GM23248 (cell line): ENCODE results near the gene CTTNBP2. TPM values are rescaled to one million over a fixed set of nuclear protein-coding genes. Genes with fewer than 3 reads are reported as not detected.

Experiments used
- DNase-seq: peaks from one replicate; pipeline ENCODE4 v3.0.0-alpha.2; 2015
- H2AFZ ChIP-seq: fragments of 200-600 bp; sonication (generic); 2 replicates; pipeline ENCODE4 v1.6.1; 2016; ENCODE audit warnings: antibody characterized with exemption
- H3F3A ChIP-seq: fragments of 200-600 bp; sonication (generic); 2 replicates; pipeline ENCODE4 v1.6.1; 2016; ENCODE audit warnings: mild to moderate bottlenecking, antibody characterized with exemption, mixed run types; ENCODE audit not compliant: insufficient read depth
- H3K27ac ChIP-seq: fragments of 200-600 bp; sonication (generic); 2 replicates; pipeline ENCODE4 v1.5.1; 2016; ENCODE audit warnings: mild to moderate bottlenecking
- H3K27me3 ChIP-seq: fragments of 200-600 bp; sonication (generic); replicated peaks from 2 replicates; pipeline ENCODE4 v1.6.1; 2016; ENCODE audit warnings: mild to moderate bottlenecking; ENCODE audit not compliant: insufficient read depth
- H3K36me3 ChIP-seq: fragments of 200-600 bp; sonication (generic); 2 replicates; pipeline ENCODE4 v1.6.1; 2016; ENCODE audit warnings: low read depth, mild to moderate bottlenecking
- H3K4me1 ChIP-seq: fragments of 200-600 bp; sonication (generic); 2 replicates; pipeline ENCODE4 v1.6.1; 2016; ENCODE audit warnings: mild to moderate bottlenecking; ENCODE audit not compliant: insufficient read depth
- H3K4me2 ChIP-seq: fragments of 200-600 bp; sonication (generic); one replicate; pipeline ENCODE4 v1.6.1; 2016; ENCODE audit warnings: mild to moderate bottlenecking; ENCODE audit not compliant: unreplicated experiment
- H3K4me3 ChIP-seq: fragments of 200-600 bp; sonication (generic); 2 replicates; pipeline ENCODE4 v1.5.1; 2016; ENCODE audit warnings: mild to moderate bottlenecking
- H3K79me2 ChIP-seq: fragments of 200-600 bp; sonication (generic); 2 replicates; pipeline ENCODE4 v1.6.1; 2016; ENCODE audit warnings: mild to moderate bottlenecking; ENCODE audit not compliant: insufficient read depth
- H3K9ac ChIP-seq: fragments of 200-600 bp; sonication (generic); 2 replicates; pipeline ENCODE4 v1.6.1; 2016; ENCODE audit warnings: mild to moderate bottlenecking
- H3K9me2 ChIP-seq: fragments of 200-600 bp; sonication (generic); 2 replicates; pipeline ENCODE4 v1.6.1; 2016; ENCODE audit warnings: mixed run types, mild to moderate bottlenecking, moderate library complexity; ENCODE audit not compliant: insufficient read depth
- H3K9me3 ChIP-seq: fragments of 200-600 bp; sonication (generic); one replicate; pipeline ENCODE4 v1.6.1; 2017; ENCODE audit warnings: low read depth
- H4K20me1 ChIP-seq: fragments of 200-600 bp; sonication (generic); 2 replicates; pipeline ENCODE4 v1.6.0; 2016; ENCODE audit not compliant: insufficient read depth
- EZH2 ChIP-seq: fragments of 200-600 bp; sonication (generic); IDR thresholded peaks from 2 replicates; pipeline ENCODE4 v1.6.1; 2018; ENCODE audit warnings: antibody characterized with exemption, mild to moderate bottlenecking; ENCODE audit not compliant: insufficient read depth, poor library complexity, severe bottlenecking
- EZH2phosphoT487 ChIP-seq: fragments of 200-600 bp; sonication (generic); IDR thresholded peaks from 2 replicates; pipeline ENCODE4 v1.6.1; 2018; ENCODE audit warnings: antibody characterized with exemption, moderate library complexity, mild to moderate bottlenecking, low read depth; ENCODE audit not compliant: insufficient read depth
- WGBS, 2 experiments: methylation state at CpG; one replicate each; pipeline ENCODE4 v1.1.6; 2015 to 2017; ENCODE audit warnings: low lambda C conversion rate in 2 of 2, low coverage in 1 of 2; ENCODE audit errors: missing lambda C conversion rate in 2 of 2; 5-methylcytosine and 5-hydroxymethylcytosine counted together
- in situ Hi-C: fragments of 300-500 bp; cut with MboI; formaldehyde crosslinking; loops from 2 replicates; pipeline ENCODE4 v1.15.0; 2020
- polyA plus RNA-seq: library from polyadenylated mRNA; unstranded; fragments of >200 nt; fragmentation: Nextera tagmentation; extraction: Ambion mirVana; gene quantifications from 2 replicates; pipeline ENCODE4 v1.2.1, GENCODE V29; 2016
- total RNA-seq: library from RNA; depleted of rRNA; stranded (reverse); fragments of >200 nt; shearing (Covaris generic); gene quantifications from 2 replicates; pipeline ENCODE4 v1.2.3, GENCODE V29; 2014

Gene CTTNBP2
- total and polyA plus RNA-seq, 2 experiments from 2014 or later, result not detected

- WGBS, 2 experiments, result 8 to 14% methylated on average over 4 of the region's 4 CpGs
- H3K4me2 ChIP-seq, result no peak overlapping the region
- H3K36me3 ChIP-seq, result no peaks in the 10 kb centered on the region
- DNase-seq, result no peak
- H2AFZ ChIP-seq, result no peak overlapping the region
- H3K4me3 ChIP-seq, result no peak overlapping the region
- no peaks in the 10 kb centered on the region for H3F3A ChIP-seq
- no peaks in the 10 kb centered on the region for H3K9me2 ChIP-seq
- no peaks in the 10 kb centered on the region for H4K20me1 ChIP-seq
- H3K9ac ChIP-seq, result no peak overlapping the region
- TF ChIP-seq EZH2phosphoT487, result no peak
- no peak for TF ChIP-seq EZH2
- no peaks in the 10 kb centered on the region for H3K9me3 ChIP-seq
- no peaks in the 10 kb centered on the region for H3K79me2 ChIP-seq
- in situ Hi-C loops, result no loop called here
- H3K27me3 ChIP-seq, result no peaks in the 10 kb centered on the region
- H3K4me1 ChIP-seq, result no peaks in the 10 kb centered on the region
- no peak overlapping the region for H3K27ac ChIP-seq
Observed at GRCh38 chr7:117705630-117706029, 167.6 kb downstream of the CTTNBP2 start.

DNA sequence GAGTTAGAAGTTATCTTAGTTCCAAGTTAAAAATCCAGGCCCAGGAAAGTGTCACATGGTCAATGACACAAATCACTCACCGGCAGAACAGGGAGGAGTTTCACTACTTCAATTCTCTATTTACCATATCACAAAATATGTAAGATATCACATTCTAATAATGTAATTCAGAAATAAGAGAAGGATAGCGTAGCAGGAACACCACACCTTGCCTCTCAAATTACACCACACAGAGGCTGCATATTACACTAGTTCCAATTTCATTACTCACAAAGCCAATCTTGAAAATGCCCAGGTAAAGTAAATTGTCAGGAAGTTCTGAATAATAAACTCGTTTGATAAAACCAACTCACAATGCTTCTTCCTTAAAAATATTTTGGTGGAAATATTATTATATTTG lies 169.2 kb downstream of the CTTNBP2 start:
- Histone ChIP-seq H2AFZ (no peak overlapping the region), H4K20me1 (no peaks in the 10 kb centered on the region), H3K9me3 (no peaks in the 10 kb centered on the region), H3K79me2 (no peaks in the 10 kb centered on the region), H3K4me2 (no peak overlapping the region), H3K4me1 (no peaks in the 10 kb centered on the region), H3K9ac (no peak overlapping the region), H3K9me2 (no peaks in the 10 kb centered on the region), H3K27me3 (no peaks in the 10 kb centered on the region), H3F3A (no peaks in the 10 kb centered on the region), H3K4me3 (no peak overlapping the region), H3K36me3 (no peaks in the 10 kb centered on the region), H3K27ac (no peak overlapping the region)
- in situ Hi-C loops, result no loop called here
- WGBS, 2 experiments, result 15 to 32% methylated on average over 3 of the region's 3 CpGs
- TF ChIP-seq EZH2phosphoT487 (no peak), EZH2 (no peak)
- DNase-seq, result no peak

DNA sequence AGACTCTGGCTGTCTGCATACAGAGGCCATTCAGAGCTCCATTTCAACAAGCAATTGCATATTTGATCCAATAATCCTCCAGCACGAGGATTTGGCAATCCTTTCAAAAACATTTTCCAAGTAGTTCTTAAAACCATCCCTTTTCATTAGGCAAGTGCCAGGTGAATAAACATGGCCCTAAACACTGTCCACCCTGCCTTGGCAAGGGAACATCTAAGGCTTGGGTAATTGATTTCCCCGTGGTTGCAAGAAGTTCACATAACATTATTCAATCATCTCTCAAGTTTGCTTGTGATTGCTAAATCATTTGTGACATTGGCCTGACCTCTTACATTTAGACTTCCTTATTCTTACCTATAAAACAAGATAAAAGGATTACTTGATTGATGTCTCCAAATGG lies 175.2 kb downstream of the CTTNBP2 start:
- in situ Hi-C loops, result no loop called here
- WGBS, 2 experiments, result 0 to 12% methylated on average over 2 of the region's 2 CpGs
- H3K36me3 ChIP-seq, result no peaks in the 10 kb centered on the region
- H3F3A ChIP-seq, result no peaks in the 10 kb centered on the region
- no peaks in the 10 kb centered on the region for H3K9me3 ChIP-seq
- H3K79me2 ChIP-seq, result no peaks in the 10 kb centered on the region
- H2AFZ ChIP-seq, result no peak overlapping the region
- no peak for TF ChIP-seq EZH2
- no peak for TF ChIP-seq EZH2phosphoT487
- no peaks in the 10 kb centered on the region for H3K9me2 ChIP-seq
- no peak overlapping the region for H3K4me2 ChIP-seq
- H3K9ac ChIP-seq, result no peak overlapping the region
- H3K27me3 ChIP-seq, result no peaks in the 10 kb centered on the region
- no peak for DNase-seq
- H4K20me1 ChIP-seq, result no peaks in the 10 kb centered on the region
- no peak overlapping the region for H3K27ac ChIP-seq
- H3K4me1 ChIP-seq, result no peaks in the 10 kb centered on the region
- no peak overlapping the region for H3K4me3 ChIP-seq

DNA sequence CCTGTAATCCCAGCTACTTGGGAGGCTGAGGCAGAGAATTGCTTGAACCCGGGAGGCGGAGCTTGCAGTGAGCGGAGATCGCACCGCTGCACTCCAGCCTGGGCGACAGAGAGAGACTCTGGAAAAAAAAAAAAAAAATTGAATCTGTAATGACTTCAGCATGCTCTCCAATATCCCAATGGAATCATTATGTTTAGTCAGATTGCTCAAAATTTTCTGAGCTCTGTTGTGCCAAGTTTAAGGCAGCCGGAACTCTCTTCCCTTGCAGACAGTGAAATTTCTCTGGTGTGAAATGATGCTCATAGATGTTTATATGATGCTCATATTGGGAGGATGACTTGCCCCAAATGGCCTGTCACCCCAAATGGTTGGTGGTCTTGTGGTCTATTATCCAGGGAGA lies 180.9 kb downstream of the CTTNBP2 start:
- no peak overlapping the region for H3K27ac ChIP-seq
- no peaks in the 10 kb centered on the region for H3F3A ChIP-seq
- no peaks in the 10 kb centered on the region for H3K4me1 ChIP-seq
- no peak overlapping the region for H2AFZ ChIP-seq
- no peaks in the 10 kb centered on the region for H3K79me2 ChIP-seq
- no peak overlapping the region for H3K4me2 ChIP-seq
- H3K36me3 ChIP-seq, result no peaks in the 10 kb centered on the region
- H3K9me2 ChIP-seq, result no peaks in the 10 kb centered on the region
- H3K4me3 ChIP-seq, result no peak overlapping the region
- H3K9me3 ChIP-seq, result no peaks in the 10 kb centered on the region
- H3K27me3 ChIP-seq, result no peaks in the 10 kb centered on the region
- WGBS, 2 experiments, result 28 to 33% methylated on average over 7 of the region's 7 CpGs
- no peak for DNase-seq
- H3K9ac ChIP-seq, result no peak overlapping the region
- in situ Hi-C loops, result no loop called here
- TF ChIP-seq EZH2, result no peak
- TF ChIP-seq EZH2phosphoT487, result no peak
- H4K20me1 ChIP-seq, result no peaks in the 10 kb centered on the region

DNA sequence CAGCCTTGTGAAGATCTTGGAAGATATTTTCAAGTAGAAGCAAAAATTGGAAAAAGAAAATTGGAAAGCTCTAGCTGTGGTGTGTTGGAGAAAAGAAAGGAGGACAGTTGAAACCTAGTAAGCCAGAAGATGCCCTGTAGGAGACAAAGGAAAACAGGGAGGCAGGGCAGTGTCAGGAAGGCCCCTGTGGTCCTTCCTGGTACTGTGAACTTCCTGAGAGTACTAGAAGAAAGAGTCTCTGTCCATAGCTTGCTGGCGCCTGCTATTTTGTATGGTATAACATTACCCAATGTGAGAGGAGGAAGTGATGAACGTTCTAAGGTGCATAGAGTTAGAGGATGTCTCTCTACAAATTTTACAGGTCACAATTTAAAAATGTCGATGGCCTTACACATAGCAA lies 183.1 kb downstream of the CTTNBP2 start:
- 15 to 19% methylated on average over 3 of the region's 3 CpGs for WGBS, 2 experiments
- H3K79me2 ChIP-seq, result no peaks in the 10 kb centered on the region
- in situ Hi-C loops, result no loop called here

More for the DNA sequence above, 183.1 kb downstream of the CTTNBP2 start:
- Histone ChIP-seq H3K4me2 (no peak overlapping the region), H3F3A (no peaks in the 10 kb centered on the region), H3K9ac (no peak overlapping the region), H3K9me3 (no peaks in the 10 kb centered on the region), H3K9me2 (no peaks in the 10 kb centered on the region), H3K36me3 (no peaks in the 10 kb centered on the region), H3K4me3 (no peak overlapping the region), H2AFZ (no peak overlapping the region), H4K20me1 (no peaks in the 10 kb centered on the region), H3K27me3 (no peaks in the 10 kb centered on the region), H3K27ac (no peak overlapping the region), H3K4me1 (no peaks in the 10 kb centered on the region)
- TF ChIP-seq EZH2 (no peak), EZH2phosphoT487 (no peak)
- DNase-seq, result no peak
